HuH-7.5 (cell line): ENCODE results near the gene VIPR1.
A peak's percentile ranks its signal among the peaks of the same experiment; 100 is the strongest.

Experiments used
- DNase-seq: peaks from one replicate; pipeline ENCODE4 v3.0.0; 2011; ENCODE audit warnings: low spot score

Gene VIPR1

GRCh38 chr3:42502429-42503250 is at the start of gene VIPR1:
Gene VIPR1, plus strand, starts transcription at chr3:42502643. Its CDS starts 93 bp downstream, at chr3:42502736.
- DNase-seq: peak; percentile 84

GRCh38 chr3:42456211-42456610 is 46.2 kb upstream of the VIPR1 start:
- DNase-seq: no peak

- no peak for DNase-seq
Observed at GRCh38 chr3:42459151-42459550, 43.3 kb upstream of the VIPR1 start.

- no peak for DNase-seq
Observed at GRCh38 chr3:42461762-42462161, 40.7 kb upstream of the VIPR1 start.

- no peak for DNase-seq
Observed at GRCh38 chr3:42463093-42463492, 39.4 kb upstream of the VIPR1 start.

GRCh38 chr3:42468111-42468510 is 34.3 kb upstream of the VIPR1 start:
- no peak for DNase-seq

- no peak for DNase-seq
Observed at GRCh38 chr3:42472555-42472954, 29.9 kb upstream of the VIPR1 start.

- no peak for DNase-seq
Observed at GRCh38 chr3:42473083-42473932, 29.1 kb upstream of the VIPR1 start.

- no peak for DNase-seq
Observed at GRCh38 chr3:42476225-42477125, 26.0 kb upstream of the VIPR1 start.

- no peak for DNase-seq
Observed at GRCh38 chr3:42477696-42478095, 24.7 kb upstream of the VIPR1 start.

- DNase-seq: no peak
Observed at GRCh38 chr3:42478830-42479229, 23.6 kb upstream of the VIPR1 start.

- no peak for DNase-seq
Observed at GRCh38 chr3:42486814-42487565, 15.5 kb upstream of the VIPR1 start.

- DNase-seq: no peak
Observed at GRCh38 chr3:42488687-42489086, 13.8 kb upstream of the VIPR1 start.

- DNase-seq: no peak
Observed at GRCh38 chr3:42489116-42489936, 13.1 kb upstream of the VIPR1 start.

- no peak for DNase-seq
Observed at GRCh38 chr3:42489937-42490227, 12.6 kb upstream of the VIPR1 start.

GRCh38 chr3:42490243-42490642 is 12.2 kb upstream of the VIPR1 start:
- DNase-seq: no peak

GRCh38 chr3:42491881-42492507 is 10.4 kb upstream of the VIPR1 start:
- no peak for DNase-seq

- no peak for DNase-seq
Observed at GRCh38 chr3:42492508-42493080, 9.8 kb upstream of the VIPR1 start.

- no peak for DNase-seq
Observed at GRCh38 chr3:42493126-42493797, 9.2 kb upstream of the VIPR1 start.
